ENCODE data around the gene GARIN3. TPM values are rescaled to one million over a fixed set of nuclear protein-coding genes. Genes with fewer than 3 reads are reported as not detected.
"Not testable (repeated sequence)": the region's sequence is repeated elsewhere in the genome, so short reads cannot be mapped to it uniquely, and the experiment has no call there.

GARIN3 gene
- total and polyA plus RNA-seq, 9 donors = not detected

GRCh38 chr5:157213527-157214243 is 47.6 kb upstream of the GARIN3 start:
- H3K9me3 ChIP-seq = no peaks in the 10 kb centered on the region
- DNase-seq = no peak
- no peak overlapping the region for H3K27ac ChIP-seq
- TF ChIP-seq EP300 (IDR thresholded peaks at IDR 0.05) (no peak), CTCF (IDR thresholded peaks at IDR 0.05) (no peak), POLR2A (IDR thresholded peaks at IDR 0.05) (no peak)
- no peaks in the 10 kb centered on the region for H3K27me3 ChIP-seq
- 84 to 92% (median 89%) methylated on average over 7 of the region's 7 CpGs for WGBS, 3 donors
- H3K4me1 ChIP-seq (ENCODE audit: insufficient read depth) = peaks cover 4% of the 10 kb centered on the region
- intact Hi-C loops (cut with DNase I) = no loop called here
- H3K36me3 ChIP-seq = no peaks in the 10 kb centered on the region
- H3K4me3 ChIP-seq = no peak overlapping the region

- WGBS, 3 donors = 75 to 81% (median 76%) methylated on average over 5 of the region's 5 CpGs
- no peak overlapping the region for H3K27ac ChIP-seq
- H3K27me3 ChIP-seq = no peaks in the 10 kb centered on the region
- H3K9me3 ChIP-seq = no peaks in the 10 kb centered on the region
- no peak overlapping the region for H3K4me3 ChIP-seq
- intact Hi-C loops (cut with DNase I) = no loop called here
- no peak for DNase-seq
- H3K36me3 ChIP-seq = no peaks in the 10 kb centered on the region
- no peak for TF ChIP-seq POLR2A (IDR thresholded peaks at IDR 0.05)
- TF ChIP-seq EP300 (IDR thresholded peaks at IDR 0.05) = no peak
- no peak for TF ChIP-seq CTCF (IDR thresholded peaks at IDR 0.05)
- H3K4me1 ChIP-seq (ENCODE audit: insufficient read depth) = peaks cover 4% of the 10 kb centered on the region
Observed at GRCh38 chr5:157212307-157212706, 46.2 kb upstream of the GARIN3 start.

GRCh38 chr5:157210652-157211051 is 44.6 kb upstream of the GARIN3 start:
- H3K27me3 ChIP-seq; DNase-seq; H3K27ac ChIP-seq; H3K9me3 ChIP-seq; H3K36me3 ChIP-seq; intact Hi-C loops (cut with DNase I); H3K4me3 ChIP-seq; H3K4me1 ChIP-seq (ENCODE audit: insufficient read depth): not testable (repeated sequence)
- 21 to 52% (median 26%) methylated on average over 1 of the region's 1 CpG for WGBS, 3 donors

GRCh38 chr5:157205708-157206107 is 39.6 kb upstream of the GARIN3 start:
- H3K4me3 ChIP-seq = no peak overlapping the region
- no peak for DNase-seq
- TF ChIP-seq POLR2A (IDR thresholded peaks at IDR 0.05) (no peak), EP300 (IDR thresholded peaks at IDR 0.05) (no peak), CTCF (IDR thresholded peaks at IDR 0.05) (no peak)
- H3K27me3 ChIP-seq = no peaks in the 10 kb centered on the region
- no peaks in the 10 kb centered on the region for H3K4me1 ChIP-seq (ENCODE audit: insufficient read depth)
- no peaks in the 10 kb centered on the region for H3K36me3 ChIP-seq
- intact Hi-C loops (cut with DNase I) = no loop called here
- H3K9me3 ChIP-seq = no peaks in the 10 kb centered on the region
- 77 to 79% (median 78%) methylated on average over 6 of the region's 6 CpGs for WGBS, 3 donors
- no peak overlapping the region for H3K27ac ChIP-seq

- no peaks in the 10 kb centered on the region for H3K27me3 ChIP-seq
- TF ChIP-seq EP300 (IDR thresholded peaks at IDR 0.05) (no peak), CTCF (IDR thresholded peaks at IDR 0.05) (no peak), POLR2A (IDR thresholded peaks at IDR 0.05) (no peak)
- no peak for DNase-seq
Observed at GRCh38 chr5:157204765-157205164, 38.7 kb upstream of the GARIN3 start.

More at GRCh38 chr5:157204765-157205164, 38.7 kb upstream of the GARIN3 start:
- H3K9me3 ChIP-seq = no peaks in the 10 kb centered on the region
- no peak overlapping the region for H3K27ac ChIP-seq
- no peak overlapping the region for H3K4me3 ChIP-seq
- 51 to 52% (median 52%) methylated on average over 4 of the region's 4 CpGs for WGBS, 3 donors
- intact Hi-C loops (cut with DNase I) = no loop called here
- H3K4me1 ChIP-seq (ENCODE audit: insufficient read depth) = no peaks in the 10 kb centered on the region
- no peaks in the 10 kb centered on the region for H3K36me3 ChIP-seq

Measured in ovary (tissue), 9 donors.